Measurements from ENCODE around the gene RNF17.
"Not testable (repeated sequence)": the region's sequence is repeated elsewhere in the genome, so short reads cannot be mapped to it uniquely, and the experiment has no call there.

Gene RNF17

GRCh38 chr13:24745861-24746617 lies 17.9 kb upstream of the RNF17 start:
- DNase-seq, result no peak

GRCh38 chr13:24746618-24747247 lies 17.2 kb upstream of the RNF17 start:
- DNase-seq, result no peak

GRCh38 chr13:24747248-24748060 lies 16.5 kb upstream of the RNF17 start:
- no peak for DNase-seq

- DNase-seq, result no peak
These were observed 15.9 kb upstream of the RNF17 start for GRCh38 chr13:24748061-24748400.

- DNase-seq, result no peak
These were observed 4.8 kb upstream of the RNF17 start for GRCh38 chr13:24759197-24759596.

- no peak for DNase-seq
These were observed 284 bp downstream of the RNF17 start for GRCh38 chr13:24764276-24764630.

- DNase-seq, result no peak
These were observed 13.2 kb downstream of the RNF17 start for GRCh38 chr13:24777171-24777570.

GRCh38 chr13:24784319-24784718 lies 20.4 kb downstream of the RNF17 start:
- DNase-seq, result no peak

- DNase-seq, result no peak
These were observed 24.6 kb downstream of the RNF17 start for GRCh38 chr13:24788538-24788937.

- DNase-seq, result no peak
These were observed 38.1 kb downstream of the RNF17 start for GRCh38 chr13:24802074-24802473.

- DNase-seq, result no peak
These were observed 57.2 kb downstream of the RNF17 start for GRCh38 chr13:24821207-24821606.

GRCh38 chr13:24822640-24823039 lies 58.7 kb downstream of the RNF17 start:
- DNase-seq, result no peak

- not testable (repeated sequence) for DNase-seq
These were observed 59.2 kb downstream of the RNF17 start for GRCh38 chr13:24823122-24823710.

GRCh38 chr13:24827799-24828198 lies 63.8 kb downstream of the RNF17 start:
- DNase-seq, result no peak

GRCh38 chr13:24834902-24835510 lies 71.0 kb downstream of the RNF17 start:
- no peak for DNase-seq

GRCh38 chr13:24837528-24837927 lies 73.6 kb downstream of the RNF17 start:
- DNase-seq, result not testable (repeated sequence)

GRCh38 chr13:24842549-24843274 lies 78.7 kb downstream of the RNF17 start:
- no peak for DNase-seq

GRCh38 chr13:24851546-24851945 lies 87.6 kb downstream of the RNF17 start:
- no peak for DNase-seq

GRCh38 chr13:24854311-24854710 lies 90.3 kb downstream of the RNF17 start:
- DNase-seq, result no peak

GRCh38 chr13:24858953-24859352 lies 95.0 kb downstream of the RNF17 start:
- no peak for DNase-seq

- DNase-seq, result no peak
These were observed 96.8 kb downstream of the RNF17 start for GRCh38 chr13:24860770-24861169.

GRCh38 chr13:24861617-24862362 lies 97.8 kb downstream of the RNF17 start:
- DNase-seq, result no peak
